Endometrium (tissue), 2 donors: ENCODE data around the gene CLDN22.
"Not testable (repeated sequence)": the region's sequence is repeated elsewhere in the genome, so short reads cannot be mapped to it uniquely, and the experiment has no call there.

Experiments used
- FAIRE-seq: peaks from 2 replicates; lab custom pipeline; 2012; peaks lifted over from hg19 to GRCh38; lab: Jason Lieb, UNC
- donor health status: control.
- donor health status: control.

CLDN22 gene

DNA sequence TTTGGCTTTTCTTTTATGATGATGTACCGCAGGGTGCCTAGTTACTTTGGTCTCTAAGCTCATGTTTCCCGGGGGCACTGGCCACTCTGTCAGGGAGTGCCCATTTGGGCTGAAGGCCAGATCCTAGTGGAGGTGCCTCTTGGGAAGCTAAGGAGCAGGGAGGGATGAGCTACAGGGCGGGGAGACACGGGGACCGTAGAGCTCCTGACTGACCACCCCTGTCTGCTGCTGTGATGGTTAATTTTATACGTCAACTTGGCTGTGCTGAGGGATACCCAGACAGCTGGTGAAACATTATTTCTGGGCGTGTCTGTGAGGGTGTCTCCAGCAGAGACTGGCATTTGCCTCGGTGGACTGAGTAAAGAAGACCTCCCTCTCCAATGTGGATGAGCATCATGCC lies 27.1 kb upstream of the CLDN22 start:
- no peak for FAIRE-seq

DNA sequence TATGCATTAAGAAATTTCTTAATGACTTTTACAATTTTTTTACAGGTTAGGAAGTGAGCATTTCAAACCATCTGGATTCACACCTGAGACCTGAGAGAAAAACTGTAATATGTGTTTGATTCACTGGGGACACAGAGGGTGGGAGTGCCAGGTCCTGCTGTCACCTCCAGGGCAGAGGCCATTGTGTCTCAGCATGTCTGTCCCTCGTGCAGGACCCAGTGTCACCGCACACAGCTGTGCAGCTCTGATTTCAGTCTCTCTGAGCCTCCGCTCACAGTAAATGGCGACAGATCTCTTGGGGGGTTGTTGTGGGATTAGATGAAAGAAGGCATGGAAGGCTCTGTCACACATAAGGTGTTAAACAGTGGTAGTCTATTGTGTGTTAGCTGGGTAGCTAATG lies 25.2 kb upstream of the CLDN22 start:
- no peak for FAIRE-seq

DNA sequence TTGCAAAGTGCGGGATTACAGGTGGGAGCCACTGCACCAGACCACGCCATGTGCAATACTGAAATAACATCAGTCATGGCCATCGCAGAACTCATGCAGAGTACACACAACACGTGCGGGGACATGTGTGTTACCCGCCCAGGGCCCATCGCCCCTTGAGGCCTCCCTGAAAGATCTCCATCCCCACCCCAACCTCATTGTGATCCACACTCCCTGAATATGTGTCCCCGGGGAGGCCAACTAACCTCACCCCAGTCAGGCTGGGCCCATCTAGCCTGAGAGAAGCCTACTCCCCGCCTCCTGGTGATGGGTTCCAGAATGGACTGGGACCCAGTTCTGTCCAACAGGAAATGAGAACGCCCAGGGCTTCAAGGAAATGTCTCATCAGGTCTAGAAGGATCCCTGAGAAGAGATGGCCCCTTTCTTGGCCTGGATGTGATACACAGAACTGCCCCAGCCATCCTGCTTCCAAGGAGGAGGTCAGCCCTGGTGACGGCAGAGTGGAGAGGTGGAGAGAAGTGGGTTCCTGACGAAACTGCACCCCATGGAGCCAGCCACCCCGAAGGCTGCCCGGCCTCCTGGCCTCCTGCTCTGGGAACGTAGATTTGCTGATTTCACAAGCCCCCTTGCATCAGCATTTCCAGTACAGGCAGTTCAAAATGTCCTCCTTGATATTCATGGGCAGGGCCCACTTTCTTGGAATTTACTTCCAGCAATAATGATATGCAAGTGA lies 24.6 kb upstream of the CLDN22 start:
- FAIRE-seq = no peak

DNA sequence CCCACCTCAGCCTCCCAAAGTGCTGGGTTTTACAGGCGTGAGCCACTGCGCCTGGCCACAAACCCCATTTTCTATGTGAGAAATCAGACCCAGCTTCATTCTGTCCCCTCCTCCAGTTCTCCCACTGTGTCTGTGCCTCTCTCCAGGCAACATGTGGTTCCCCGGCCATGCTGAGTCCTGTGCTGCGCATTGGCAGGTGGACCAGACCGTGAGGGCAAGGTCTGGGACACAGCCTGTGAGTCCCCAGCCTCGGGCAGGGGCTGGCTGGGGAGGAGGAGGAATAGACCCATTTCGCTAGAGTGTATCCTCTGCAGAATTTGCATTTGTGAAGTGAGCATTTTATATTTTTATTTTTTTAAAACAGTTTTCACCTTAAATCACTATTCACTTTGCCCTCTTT lies 23.7 kb upstream of the CLDN22 start:
- FAIRE-seq = no peak

DNA sequence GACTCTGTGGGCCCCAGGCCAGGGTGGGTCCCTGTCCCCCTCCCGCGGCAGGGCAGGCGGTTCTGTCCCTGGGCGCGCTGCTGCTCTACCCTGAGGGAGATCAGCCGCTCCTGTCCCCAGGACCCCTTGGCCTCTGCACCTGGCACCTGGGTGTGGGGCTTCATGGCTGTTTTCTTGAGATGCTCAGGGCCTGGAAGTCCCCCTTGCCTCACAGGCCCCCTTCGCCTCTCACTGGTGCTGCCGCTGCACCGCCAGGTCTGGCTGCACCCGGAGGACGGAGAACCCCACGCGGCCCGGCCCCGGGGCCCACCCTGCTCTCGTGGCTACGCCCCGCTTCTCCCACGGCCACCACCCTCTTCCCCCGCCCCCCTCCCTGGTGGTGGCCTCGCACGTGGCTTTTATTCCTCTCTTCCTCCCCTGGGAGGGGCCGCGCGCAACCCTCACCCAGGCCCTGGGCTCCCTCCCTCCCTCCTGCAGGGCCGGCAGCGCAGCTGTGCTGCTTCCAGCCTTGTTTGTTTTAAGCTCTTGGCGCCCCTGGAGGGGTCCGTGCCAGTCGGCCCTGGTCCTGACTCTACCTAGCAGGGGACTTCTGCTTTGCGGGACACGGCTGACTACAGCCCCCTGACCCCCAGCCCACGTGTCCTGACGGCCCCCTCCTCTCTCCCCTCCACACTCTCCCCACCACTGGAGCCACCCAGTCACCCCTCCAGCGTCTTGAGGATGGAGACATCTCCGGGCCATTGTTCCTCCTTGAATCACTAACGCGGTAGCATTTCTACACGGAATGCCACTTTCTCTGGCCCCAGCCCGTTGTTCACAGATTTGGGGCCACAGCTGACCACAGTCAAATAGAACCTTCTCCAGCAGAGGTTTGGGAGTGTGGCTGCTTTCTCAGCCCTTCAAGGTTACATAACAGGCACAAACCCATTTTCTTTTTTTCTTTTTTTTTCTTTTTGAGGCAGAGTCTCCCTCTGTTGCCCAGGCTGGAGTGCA lies 22.8 kb upstream of the CLDN22 start:
- no peak for FAIRE-seq

DNA sequence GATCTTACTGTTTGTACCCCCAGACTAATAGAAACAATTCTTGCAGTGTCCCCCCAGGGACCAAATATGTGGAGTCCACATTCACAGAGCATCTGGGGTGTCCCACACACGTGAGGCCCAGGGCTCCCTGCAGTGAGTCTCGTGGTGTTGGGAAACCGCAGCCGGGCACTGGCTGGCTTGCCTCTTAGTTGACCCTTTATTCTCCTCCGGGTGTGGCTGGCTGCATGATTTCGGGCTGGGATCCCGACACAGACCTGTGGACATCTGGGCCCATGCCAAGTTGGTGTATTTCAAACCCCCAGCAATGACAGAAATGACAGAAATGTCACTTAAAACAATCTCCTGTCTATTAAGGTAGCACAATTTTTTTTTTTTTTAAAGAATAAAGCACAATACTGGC lies 17.8 kb upstream of the CLDN22 start:
- no peak for FAIRE-seq

DNA sequence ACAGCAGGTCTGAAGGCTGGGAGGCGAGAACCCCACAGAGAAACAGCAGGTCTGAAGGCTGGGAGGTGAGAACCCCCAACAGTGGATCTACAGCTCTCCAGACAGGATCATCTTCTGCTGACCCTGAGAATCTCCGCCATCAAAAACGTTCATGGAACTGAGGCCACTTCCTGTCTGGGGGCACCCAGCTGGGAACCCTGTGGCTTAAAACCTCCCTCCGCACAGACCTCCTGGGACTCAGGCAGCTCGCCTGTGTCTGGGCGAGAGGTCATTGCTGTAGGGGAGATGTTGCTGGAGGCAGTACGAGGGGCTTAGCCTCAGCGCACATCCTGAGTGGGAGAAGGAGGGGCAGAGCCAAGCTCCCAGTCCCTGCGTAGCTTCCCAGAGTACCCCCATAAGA lies 17.3 kb upstream of the CLDN22 start:
- no peak for FAIRE-seq

DNA sequence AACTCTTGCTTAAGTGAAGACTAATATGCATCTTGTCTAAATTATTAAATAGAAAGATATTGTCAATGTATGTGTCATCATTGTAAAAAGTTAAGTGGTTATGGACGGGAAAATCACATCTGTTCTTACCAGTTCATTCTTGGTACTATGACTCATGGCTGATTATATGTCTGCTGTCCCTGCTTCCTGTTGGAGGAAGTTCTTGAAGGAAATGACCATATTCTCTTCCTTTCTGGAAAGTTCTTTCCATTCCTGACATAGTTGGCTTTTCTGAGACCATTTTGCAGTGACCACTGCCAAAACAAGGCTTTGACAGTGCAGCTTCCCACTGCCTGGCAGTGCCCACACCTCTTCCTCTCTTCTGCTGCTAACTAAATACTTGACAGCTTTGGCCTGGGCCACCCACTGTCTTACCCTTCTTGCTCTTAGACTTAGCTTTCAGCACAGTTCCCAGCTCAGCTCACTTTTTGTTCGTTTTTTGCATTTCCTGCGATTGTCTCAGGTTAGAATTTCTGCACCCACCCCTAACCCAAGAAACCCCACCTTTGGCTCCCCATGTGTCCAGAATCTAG lies 15.4 kb upstream of the CLDN22 start:
- FAIRE-seq = no peak

DNA sequence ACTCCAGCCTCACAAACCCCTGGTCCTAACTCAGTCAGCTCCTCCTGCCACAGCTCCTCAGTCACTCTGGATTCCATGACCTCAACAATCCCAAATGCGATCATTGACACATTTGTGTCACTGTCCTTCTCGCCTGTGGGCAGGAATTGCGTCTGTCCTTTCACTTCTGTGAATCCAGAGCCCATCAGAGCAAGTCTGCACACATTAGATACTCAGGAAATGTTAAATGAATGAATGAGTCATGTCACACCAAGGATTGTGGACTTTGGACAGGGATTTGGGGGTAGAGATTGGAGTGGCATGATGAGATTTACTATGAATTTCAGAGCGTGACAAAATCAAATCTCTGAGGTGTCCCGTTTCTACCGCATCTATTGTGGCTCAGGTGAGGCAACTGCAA lies 13.9 kb upstream of the CLDN22 start:
- FAIRE-seq = no peak

DNA sequence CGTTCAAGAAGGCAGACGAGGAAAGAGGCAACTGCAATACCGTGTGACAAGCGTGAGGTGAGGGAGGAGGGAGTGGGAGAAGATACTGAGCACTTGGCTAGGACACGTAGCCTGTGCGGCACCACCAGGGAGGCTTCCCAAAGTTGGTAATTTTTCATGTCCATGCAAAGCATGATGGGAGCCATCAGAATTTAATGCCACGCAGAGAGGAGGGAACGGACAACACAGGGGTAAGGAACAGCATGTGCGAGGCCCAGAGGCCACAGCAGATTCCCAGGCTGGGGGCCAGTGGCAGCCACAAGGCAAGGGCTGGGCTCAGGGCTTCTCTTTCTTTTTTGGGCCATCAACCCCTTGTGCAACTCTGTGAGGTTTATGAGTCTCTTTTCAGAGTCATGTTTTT lies 13.1 kb upstream of the CLDN22 start:
- FAIRE-seq = no peak

DNA sequence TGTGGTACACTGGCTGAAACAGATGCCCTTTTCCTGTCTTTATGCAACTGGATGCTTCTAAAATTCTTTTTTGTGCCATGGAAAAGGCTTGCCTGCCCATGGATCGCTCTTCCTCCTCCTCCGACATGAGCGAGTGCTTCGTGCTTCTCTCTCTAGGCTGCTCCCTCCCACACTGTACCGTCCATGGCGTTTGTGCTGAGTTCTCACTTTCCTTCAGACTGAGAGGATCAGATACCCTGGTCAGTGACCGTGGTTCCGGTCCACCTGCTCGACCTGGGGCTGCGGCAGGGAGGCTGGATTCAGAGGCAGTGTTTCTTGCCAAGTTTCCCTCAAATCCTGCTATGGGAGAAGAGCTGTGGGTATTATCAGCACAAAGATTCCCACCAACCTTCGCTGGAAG lies 12.4 kb upstream of the CLDN22 start:
- no peak for FAIRE-seq

DNA sequence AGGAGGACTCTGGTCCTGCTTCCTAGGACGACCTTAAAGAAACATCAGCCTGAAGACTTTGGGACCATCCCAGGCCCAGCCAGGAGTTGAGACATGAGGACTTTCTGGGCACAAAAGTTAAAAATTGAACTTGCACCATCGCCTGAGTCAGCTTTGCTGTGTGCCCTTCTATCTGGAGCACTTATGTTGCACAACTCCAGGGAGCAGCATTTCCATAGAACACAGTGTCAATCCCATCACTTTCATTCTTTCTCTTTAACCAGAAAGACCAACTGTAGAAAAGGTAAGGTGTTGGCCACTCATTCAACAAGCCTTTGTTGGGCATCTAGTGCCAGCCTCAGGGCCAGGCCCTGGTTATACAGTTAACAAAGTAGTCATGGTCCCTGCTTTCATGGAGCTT lies 10.8 kb upstream of the CLDN22 start:
- no peak for FAIRE-seq

DNA sequence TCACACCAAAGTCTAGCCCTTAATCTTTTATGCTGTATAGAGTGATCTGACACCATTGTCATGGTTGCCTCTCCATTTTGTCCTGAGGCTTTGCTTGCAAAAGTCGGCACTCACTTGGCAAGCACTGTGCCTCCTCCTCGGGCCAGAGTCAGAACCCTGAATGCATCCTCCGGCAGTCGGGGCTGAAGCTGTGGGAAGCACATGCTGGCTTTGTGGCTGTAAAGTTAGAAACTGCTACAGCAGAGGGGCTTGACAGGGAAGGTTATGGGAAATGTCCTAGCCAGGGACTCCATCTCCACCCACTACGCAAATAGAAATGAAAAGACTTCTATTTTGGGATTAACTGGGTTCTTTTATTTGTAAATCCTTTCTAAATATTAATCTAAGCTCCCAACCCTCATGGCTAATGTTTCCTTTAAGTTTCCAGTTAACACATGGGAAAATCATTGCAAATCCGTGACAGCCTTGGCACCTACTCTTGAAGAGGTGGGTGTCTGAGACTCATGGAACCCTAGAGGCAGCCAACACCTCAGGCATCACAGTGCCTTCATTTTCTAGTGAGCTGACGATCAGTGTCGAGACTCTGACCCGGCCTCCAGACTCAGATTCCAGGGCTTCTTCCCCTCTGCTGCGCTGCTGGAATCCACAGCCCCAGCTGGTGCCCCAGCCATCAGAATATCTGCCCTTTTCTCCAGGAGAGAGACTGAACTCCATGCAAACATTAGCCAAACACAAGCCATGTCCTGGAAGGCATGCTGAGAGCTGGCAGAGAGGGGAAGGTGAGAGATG lies 10.1 kb upstream of the CLDN22 start:
- FAIRE-seq = no peak

DNA sequence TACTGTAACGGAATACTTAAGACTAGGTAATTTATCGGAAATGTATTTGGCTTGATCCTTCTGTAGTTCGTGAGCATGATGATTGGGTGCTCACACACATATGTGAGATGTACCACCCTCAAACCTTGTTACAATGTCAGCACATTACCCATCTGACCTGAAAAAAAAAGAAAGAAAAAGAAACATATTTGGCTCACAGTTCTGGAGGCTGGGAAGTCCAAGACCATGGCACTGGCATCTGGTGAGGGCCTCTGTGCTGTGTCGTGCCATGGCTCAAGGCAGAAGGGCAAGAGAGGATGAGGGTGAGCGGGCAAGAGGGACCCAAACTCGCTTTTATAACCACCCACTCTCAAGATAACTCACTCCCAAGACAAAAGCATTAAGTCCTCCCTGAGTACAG lies 9.2 kb upstream of the CLDN22 start:
- no peak for FAIRE-seq

DNA sequence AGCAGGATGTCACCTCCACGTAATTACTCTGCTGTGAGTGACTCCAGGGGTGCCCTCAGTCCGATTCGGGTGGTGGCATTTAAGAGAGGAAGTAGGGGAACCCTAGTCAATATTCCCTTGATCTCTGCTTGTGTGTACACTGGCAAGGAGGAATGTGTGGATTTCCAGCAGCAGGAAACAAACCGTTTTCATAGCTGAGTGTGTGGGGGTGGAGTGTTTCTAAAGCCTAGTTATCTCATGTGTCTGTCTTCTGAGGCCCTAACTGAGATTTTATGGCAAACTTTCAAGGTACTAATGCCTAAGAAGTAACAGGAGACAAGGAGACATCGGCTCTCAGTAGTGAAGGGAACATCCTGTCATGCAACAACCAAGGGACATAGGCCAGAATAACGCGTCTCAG lies 8.8 kb upstream of the CLDN22 start:
- no peak for FAIRE-seq

DNA sequence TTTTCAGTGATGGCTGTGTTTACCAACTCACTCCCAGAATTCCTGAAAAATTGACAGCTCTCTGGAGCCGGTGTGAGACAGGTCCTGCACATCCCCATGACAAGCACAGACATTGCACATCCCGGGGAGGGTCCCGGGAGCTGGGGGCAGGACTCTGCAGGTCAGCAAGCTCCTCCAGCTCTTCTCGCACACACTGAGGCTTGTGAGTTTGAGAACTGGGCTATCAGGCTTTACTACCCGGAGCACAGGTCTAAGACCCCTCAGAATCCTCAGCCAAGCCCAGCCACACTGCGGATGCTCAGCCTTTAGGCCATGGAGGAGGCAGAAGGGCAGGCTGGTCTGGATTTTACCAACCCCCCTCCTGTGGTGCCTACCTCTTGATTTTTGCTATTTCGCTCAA lies 7.8 kb upstream of the CLDN22 start:
- no peak for FAIRE-seq

DNA sequence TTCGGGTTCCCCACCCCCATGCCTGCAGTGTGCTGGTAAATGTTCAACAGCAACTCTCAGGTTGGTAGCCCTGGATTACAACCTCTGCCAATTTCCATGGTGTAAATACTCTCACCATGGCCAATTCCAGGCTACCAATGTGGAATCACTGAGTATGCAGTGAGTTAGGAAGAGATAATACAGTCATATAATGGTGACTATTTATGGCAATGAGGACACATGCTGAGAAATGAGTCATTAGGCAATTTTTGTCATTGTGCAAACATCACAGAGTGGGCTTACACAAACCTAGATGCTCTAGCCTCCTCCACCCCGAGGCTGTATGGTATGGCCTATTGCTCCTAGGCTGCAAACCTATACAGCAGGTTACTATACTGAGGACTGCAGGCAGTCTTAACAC lies 6.8 kb upstream of the CLDN22 start:
- FAIRE-seq = no peak

DNA sequence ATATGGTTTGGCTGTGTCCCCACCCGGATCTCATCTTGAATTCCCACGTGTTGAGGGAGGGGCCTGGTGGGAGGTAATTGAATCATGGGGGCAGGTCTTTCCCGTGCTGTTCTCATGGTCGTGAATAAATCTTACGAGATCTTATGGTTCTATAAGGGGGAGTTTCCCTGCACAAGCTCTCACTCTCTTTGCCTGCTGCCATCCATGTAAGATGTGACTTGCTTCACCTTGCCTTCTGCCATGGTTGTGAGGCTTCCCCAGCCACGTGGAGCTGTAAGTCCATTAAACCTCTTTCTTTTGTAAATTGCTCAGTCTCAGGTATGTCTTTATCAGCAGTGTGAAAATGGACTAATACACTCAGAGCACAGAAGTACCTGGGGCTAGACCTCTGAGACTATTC lies 6.3 kb upstream of the CLDN22 start:
- FAIRE-seq = not testable (repeated sequence)

DNA sequence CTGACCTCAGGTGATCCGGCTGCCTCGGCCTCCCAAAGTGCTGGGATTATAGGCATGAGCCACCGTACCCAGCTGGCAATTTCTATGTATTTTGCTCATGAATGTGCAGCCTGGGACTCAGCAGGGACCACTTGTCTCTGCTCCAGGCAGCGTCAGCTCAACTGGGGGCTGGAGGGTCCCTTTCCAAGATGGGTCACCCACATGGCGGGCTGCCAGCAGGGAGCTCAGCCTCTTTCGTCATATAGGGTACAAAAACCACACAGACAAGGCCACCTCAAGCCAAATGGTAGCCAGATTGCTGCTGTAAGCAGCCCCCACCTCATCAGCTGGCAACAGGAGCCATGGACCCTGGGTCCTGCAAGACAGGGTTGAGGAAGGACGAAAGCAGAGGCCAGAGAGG lies 4.5 kb upstream of the CLDN22 start:
- no peak for FAIRE-seq

DNA sequence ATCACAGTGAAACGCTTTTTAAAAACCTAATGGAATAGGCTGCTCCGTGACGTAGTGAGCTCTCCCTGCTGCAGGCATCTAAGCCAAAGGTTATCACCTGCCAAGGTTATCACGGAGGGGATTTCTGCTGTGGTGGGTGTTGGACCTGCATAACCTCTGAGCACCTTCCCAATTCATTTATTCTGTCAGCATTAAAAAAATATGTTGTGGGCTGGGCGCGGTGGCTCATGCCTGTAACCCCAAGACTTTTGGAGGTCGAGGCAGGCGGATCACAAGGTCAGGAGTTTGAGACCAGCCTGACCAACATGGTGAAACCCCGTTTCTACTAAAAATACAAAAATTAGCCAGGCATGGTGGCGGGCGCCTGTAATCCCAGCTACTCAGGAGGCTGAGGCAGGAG lies 4.0 kb upstream of the CLDN22 start:
- not testable (repeated sequence) for FAIRE-seq

DNA sequence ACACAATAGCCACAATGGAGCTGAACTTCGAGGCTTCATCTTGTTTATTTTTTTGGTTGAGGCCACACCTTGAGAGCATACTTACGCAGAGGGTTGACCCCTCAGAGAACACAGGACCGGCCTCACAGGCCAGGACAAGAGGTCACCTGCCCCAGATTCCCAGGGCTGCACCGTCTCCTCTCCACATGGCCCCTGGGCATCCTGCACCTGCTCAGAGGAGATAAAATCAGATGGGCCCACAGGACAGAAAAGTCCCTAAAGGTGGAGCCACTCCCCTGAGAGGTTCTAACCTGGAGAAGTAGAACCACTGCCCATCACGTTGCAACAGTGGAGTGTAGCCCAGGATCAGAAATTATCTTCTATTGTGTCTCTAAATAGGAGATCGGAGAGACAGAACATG lies 3.2 kb upstream of the CLDN22 start:
- no peak for FAIRE-seq

DNA sequence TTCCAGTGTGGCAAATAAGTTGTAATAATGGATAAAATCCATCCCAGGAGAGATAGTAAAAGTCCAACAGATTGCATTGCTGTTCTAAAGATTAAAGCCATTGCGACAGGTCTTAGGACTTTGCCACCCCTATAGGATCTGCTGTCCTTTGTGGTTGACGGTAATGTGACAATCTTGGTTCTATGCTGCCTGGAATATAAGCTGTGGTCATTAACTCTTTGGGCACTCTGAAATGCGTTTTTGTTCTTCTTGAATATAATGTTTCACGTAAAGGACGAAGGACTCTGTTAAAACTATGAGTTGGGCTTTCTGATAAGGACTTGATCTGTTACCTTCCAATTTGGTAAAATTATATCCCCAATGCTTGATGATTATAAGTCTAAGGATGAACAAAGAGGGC lies 2.2 kb upstream of the CLDN22 start, which contains the start of gene CLDN24:
CLDN24 (minus strand) TSS at position 101 of the 400 bp plus-strand sequence; CDS start at position 101, 0 bp downstream.
- no peak for FAIRE-seq
